Stomach (tissue), 9 donors: Measurements from ENCODE around the gene TMPRSS3. TPM values are rescaled to one million over a fixed set of nuclear protein-coding genes. Genes with fewer than 3 reads are reported as not detected.

Experiments used
- DNase-seq, 2 donors: peaks; one replicate each; pipeline versions ENCODE4 v3.0.0 to v3.0.0-alpha.2; 2013 to 2019
- H3K27ac ChIP-seq, 5 donors: fragments of 200-600 bp in 4 of 5; sonication (generic) in 4 of 5; one replicate each; pipeline ENCODE4 v1.5.1; 2013 to 2019; ENCODE audit warnings: mild to moderate bottlenecking in 1 of 5, moderate library complexity in 1 of 5
- H3K27me3 ChIP-seq, 3 donors: fragments of 200-600 bp; sonication (generic); one replicate each; pipeline ENCODE4 v1.5.1; 2017 to 2019; ENCODE audit warnings: mixed run types in 1 of 3
- H3K36me3 ChIP-seq, 4 donors: fragments of 200-600 bp; sonication (generic); 1 replicate in 3 of 4; 2 replicates in 1 of 4; pipeline ENCODE4 v1.5.1; 2016 to 2019
- H3K4me1 ChIP-seq, 4 donors: fragments of 200-600 bp; sonication (generic); one replicate each; pipeline ENCODE4 v1.5.1; 2016 to 2019
- H3K4me3 ChIP-seq, 4 donors: fragments of 200-600 bp; sonication (generic) in 3 of 4; one replicate each; pipeline ENCODE4 v1.5.1; 2016 to 2019; ENCODE audit warnings: mild to moderate bottlenecking in 1 of 4
- H3K9me3 ChIP-seq, 4 donors: fragments of 200-600 bp; sonication (generic); one replicate each; pipeline ENCODE4 v1.5.1; 2016 to 2019
- EP300 ChIP-seq: sonication (generic); formaldehyde crosslinking; IDR thresholded peaks from one replicate; pipeline ENCODE4 v1.6.1; 2017; ENCODE audit warnings: antibody characterized with exemption
- POLR2A ChIP-seq, 4 donors: fragments of 450-650 bp; IDR thresholded peaks; one replicate each; pipeline ENCODE4 v1.6.1; 2016; ENCODE audit warnings: antibody characterized with exemption in 4 of 4, control low read depth in 2 of 4, mild to moderate bottlenecking in 1 of 4, moderate library complexity in 1 of 4
- POLR2AphosphoS5 ChIP-seq, 3 donors: sonication (generic); formaldehyde crosslinking; IDR thresholded peaks; one replicate each; pipeline ENCODE4 v1.6.1; 2016; ENCODE audit warnings: antibody characterized with exemption in 3 of 3
- WGBS, 5 donors: extraction: QIAGEN DNeasy Blood & Tissue Kit in 3 of 5; methylation state at CpG; one replicate each; pipeline versions ENCODE4 v1.1.5 to v1.1.7; 2013 to 2018; 5-methylcytosine and 5-hydroxymethylcytosine counted together
- intact Hi-C: fragments of 100-400 bp; cut with DNase I; formaldehyde crosslinking; loops from one replicate; pipeline ENCODE4 v1.15.1; 2023; ENCODE audit warnings: low total_unique reads
- polyA plus RNA-seq, 3 donors: library from polyadenylated mRNA; stranded (reverse); fragments of 200-250 nt; gene quantifications; one replicate each; pipeline ENCODE4 v1.2.3, GENCODE V29; 2013
- total RNA-seq, 5 donors: library from RNA; depleted of rRNA; stranded (reverse); fragments of >200 nt; gene quantifications; one replicate each; pipeline versions ENCODE4 v1.1.0 to v1.2.3, GENCODE V29; 2014 to 2016
- TF ChIP-seq, protein P1 (sequence below), 7 experiments: fragments of 450-650 bp in 4 of 7; fragments of 200-600 bp in 3 of 7; sonication (generic) in 3 of 7; IDR thresholded peaks; one replicate each; pipeline ENCODE4 v1.5.1; 2016 to 2019; ENCODE audit warnings: antibody characterized with exemption in 7 of 7, control low read depth in 2 of 7, mild to moderate bottlenecking in 1 of 7
- donor health status: healthy with polysubstance abuse.
- donor health status: Bipolar disorder and iron deficiency.
- donor health status: healthy.

The TMPRSS3 gene
- total and polyA plus RNA-seq, 8 donors: 0.45 to 37.9 (median 3.9) TPM; not detected in 1

DNA sequence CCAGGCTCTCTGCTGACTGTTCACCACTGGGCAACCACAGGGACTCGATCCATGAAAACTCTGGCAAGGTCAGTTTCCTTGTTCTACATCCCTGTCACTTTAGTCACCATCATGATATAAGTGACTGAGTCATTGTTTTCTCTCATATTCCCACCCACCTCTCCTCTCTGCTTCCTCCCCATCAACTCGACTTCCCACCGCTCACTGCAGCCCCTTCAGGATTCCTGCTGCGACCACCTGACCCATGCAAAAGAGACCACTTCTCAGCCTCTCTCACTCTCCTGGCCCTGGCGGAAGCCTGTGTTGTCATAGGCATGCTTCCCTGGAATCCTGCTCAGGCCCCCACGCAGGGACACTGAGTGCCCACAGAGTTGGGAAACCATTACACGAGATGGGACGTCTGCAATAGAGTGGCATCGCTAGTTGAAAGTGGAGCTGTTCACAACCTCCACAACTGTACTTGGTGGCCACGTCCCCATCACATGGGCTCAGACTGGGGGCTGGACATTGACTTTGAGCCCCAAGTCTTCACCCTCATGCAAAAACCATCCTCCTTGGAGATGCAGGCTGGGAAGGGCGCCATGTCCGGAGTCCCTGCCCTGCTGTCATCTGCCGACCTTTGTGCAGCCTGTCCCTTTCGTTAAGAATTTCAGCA is 43.3 kb downstream of the TMPRSS3 start:
- Histone ChIP-seq H3K4me3 (no peak overlapping the region), H3K27me3 (peaks cover 0 to 18% (median 0%) of the 10 kb centered on the region in 3 donors), H3K9me3 (peaks cover 0 to 26% (median 20%) of the 10 kb centered on the region in 4 donors), H3K4me1 (peaks cover 0 to 11% (median 2%) of the 10 kb centered on the region in 4 donors), H3K36me3 (no peaks in the 10 kb centered on the region), H3K27ac (no peak overlapping the region)
- intact Hi-C loops: loop anchor here (10.0 kb wide), 1 partner anchor 52 kb away; the partner anchor contains the start of gene UBASH3A
- TF ChIP-seq, protein P1, sequence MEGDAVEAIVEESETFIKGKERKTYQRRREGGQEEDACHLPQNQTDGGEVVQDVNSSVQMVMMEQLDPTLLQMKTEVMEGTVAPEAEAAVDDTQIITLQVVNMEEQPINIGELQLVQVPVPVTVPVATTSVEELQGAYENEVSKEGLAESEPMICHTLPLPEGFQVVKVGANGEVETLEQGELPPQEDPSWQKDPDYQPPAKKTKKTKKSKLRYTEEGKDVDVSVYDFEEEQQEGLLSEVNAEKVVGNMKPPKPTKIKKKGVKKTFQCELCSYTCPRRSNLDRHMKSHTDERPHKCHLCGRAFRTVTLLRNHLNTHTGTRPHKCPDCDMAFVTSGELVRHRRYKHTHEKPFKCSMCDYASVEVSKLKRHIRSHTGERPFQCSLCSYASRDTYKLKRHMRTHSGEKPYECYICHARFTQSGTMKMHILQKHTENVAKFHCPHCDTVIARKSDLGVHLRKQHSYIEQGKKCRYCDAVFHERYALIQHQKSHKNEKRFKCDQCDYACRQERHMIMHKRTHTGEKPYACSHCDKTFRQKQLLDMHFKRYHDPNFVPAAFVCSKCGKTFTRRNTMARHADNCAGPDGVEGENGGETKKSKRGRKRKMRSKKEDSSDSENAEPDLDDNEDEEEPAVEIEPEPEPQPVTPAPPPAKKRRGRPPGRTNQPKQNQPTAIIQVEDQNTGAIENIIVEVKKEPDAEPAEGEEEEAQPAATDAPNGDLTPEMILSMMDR (IDR thresholded peaks at IDR 0.05): no peak
- TF ChIP-seq EP300: no peak
- no peak for TF ChIP-seq POLR2AphosphoS5 (IDR thresholded peaks at IDR 0.05)
- TF ChIP-seq POLR2A (IDR thresholded peaks at IDR 0.05): no peak
- peak in 1 of 2 donors; percentile 25 for DNase-seq
- 82 to 88% (median 87%) methylated on average over 14 of the region's 14 CpGs for WGBS, 5 donors

DNA sequence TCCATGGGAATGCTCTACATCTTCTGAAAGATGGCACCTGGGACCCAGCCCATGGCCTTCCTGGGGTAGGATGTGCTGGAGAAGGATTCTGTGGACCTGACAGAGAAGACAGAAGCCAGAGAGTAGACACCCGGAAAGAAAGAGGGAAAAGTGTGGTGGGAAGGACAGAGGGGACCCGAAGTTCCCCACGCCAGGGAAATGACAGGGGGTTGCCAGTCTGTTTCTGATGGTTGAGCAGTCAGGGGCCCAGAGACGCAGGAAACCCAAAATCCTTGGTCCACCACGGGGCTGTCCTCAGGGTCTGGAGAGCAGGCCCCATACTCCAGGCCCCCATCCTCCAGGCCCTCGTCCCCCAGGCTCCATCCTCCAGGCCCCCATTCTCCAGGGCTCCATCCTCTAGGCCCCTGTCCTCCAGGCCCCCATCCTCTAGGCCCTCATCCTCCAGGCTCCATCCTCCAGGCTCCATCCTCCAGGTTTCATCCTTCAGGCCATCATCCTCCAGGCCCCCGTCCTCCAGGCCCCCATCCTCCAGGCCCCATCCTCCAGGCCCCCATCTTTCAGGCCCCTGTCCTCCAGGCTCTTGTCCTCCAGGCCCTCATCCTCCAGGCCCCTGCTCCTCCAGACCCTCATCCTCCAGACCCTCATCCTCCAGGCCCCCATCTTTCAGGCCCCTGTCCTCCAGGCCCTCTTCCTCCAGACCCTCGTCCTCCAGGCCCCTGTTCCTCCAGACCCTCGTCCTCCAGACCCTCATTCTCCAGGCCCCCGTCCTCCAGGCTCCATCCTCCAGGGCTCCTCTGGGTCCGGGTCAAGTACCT is 44.0 kb downstream of the TMPRSS3 start:
- Histone ChIP-seq H3K4me1 (peaks cover 0 to 11% (median 2%) of the 10 kb centered on the region in 4 donors), H3K9me3 (peaks cover 0 to 19% (median 15%) of the 10 kb centered on the region in 4 donors), H3K36me3 (no peaks in the 10 kb centered on the region), H3K27me3 (peaks cover 0 to 23% (median 0%) of the 10 kb centered on the region in 3 donors), H3K27ac (peak overlapping the region in 2 of 5 donors; percentile 33 to 78), H3K4me3 (no peak overlapping the region)
- intact Hi-C loops: loop anchor here (10.0 kb wide), 1 partner anchor 53 kb away; the partner anchor contains the start of gene UBASH3A
- DNase-seq: peak in 1 of 2 donors; percentile 23
- no peak for TF ChIP-seq POLR2AphosphoS5 (IDR thresholded peaks at IDR 0.05)
- no peak for TF ChIP-seq POLR2A (IDR thresholded peaks at IDR 0.05)
- no peak for TF ChIP-seq EP300
- TF ChIP-seq, protein P1 (IDR thresholded peaks at IDR 0.05): no peak
- 79 to 90% (median 81%) methylated on average over 11 of the region's 11 CpGs for WGBS, 5 donors

DNA sequence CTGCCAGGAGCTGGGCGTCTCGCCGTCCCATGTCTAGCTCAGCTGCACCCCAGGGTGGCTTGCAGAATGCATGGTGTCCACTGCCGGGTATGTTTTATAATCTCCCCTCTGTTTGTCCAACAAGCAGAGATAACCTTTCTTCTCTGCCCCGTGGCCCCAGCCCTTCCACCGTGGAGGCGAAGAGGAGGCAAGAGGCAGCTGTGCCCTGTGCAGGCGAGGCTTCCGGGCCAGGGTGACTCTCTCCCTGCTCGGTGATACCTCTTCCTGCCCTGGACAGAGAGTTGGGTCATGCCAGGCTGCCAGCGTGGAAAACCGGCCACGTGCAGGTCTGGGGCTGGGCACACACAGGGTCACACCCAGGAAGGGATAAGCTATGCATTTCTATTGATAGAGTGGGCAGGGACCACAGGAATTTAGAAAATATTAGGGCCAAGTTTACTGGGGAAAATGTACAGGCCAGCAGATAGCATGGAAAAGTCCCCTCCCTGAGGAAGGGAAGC is 44.9 kb downstream of the TMPRSS3 start, which contains the start of gene TFF2:
Gene TFF2, minus strand, starts transcription at position 68 of the 500 bp plus-strand sequence. Its CDS starts 37 bp downstream, at position 31.
- peak; percentile 78 to 80 for DNase-seq
- peak within 1 kb of the TSS; percentile 38 to 83 (median 78) for H3K27ac ChIP-seq
- H3K36me3 ChIP-seq: no peaks in the 10 kb centered on the region
- H3K4me1 ChIP-seq: peaks cover 0 to 11% (median 2%) of the 10 kb centered on the region in 4 donors
- peak in 2 of 3 donors; percentile 67 to 82 for TF ChIP-seq POLR2AphosphoS5 (IDR thresholded peaks at IDR 0.05)
- TF ChIP-seq EP300: no peak
- H3K9me3 ChIP-seq: peaks cover 0 to 16% (median 9%) of the 10 kb centered on the region in 4 donors
- WGBS, 5 donors: 28 to 71% (median 46%) methylated on average over 13 of the region's 13 CpGs
- H3K4me3 ChIP-seq: peak within 1 kb of the TSS; percentile 18 to 30 (median 25)
- H3K27me3 ChIP-seq: peaks cover 0 to 23% (median 0%) of the 10 kb centered on the region in 3 donors
- intact Hi-C loops: loop anchor here (10.0 kb wide), 1 partner anchor 54 kb away; the partner anchor contains the start of gene UBASH3A

DNA sequence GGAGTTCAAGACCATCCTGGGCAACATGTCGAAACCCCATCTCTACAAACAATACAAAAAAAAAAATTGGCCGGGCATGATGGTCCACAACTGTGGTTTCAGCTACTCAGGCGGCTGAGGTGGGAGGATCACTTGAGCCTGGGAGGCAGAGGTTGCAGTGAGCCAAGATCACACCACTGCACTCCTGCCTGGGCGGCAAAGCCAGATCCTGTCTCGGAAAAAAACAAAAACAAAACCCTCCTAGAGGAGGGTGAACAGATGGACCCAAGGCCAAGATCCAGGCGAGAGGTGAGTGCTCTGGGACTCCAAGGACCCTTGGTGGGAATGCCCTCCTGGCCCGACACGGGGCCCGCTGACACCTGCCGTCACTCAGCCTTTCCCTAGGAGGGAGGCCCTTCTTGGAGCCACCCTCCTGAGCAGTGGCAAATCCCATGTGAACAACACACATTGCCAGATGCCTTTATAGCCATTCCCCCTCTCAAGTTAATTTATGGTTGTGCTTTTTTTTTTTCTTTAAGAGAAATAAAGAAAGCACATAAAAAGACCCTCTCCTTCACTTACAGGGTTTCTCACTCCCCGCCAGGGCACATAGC is 45.4 kb downstream of the TMPRSS3 start:
- Histone ChIP-seq H3K27me3 (peaks cover 0 to 23% (median 0%) of the 10 kb centered on the region in 3 donors), H3K27ac (peak overlapping the region; percentile 38 to 83 (median 78)), H3K36me3 (no peaks in the 10 kb centered on the region), H3K9me3 (peaks cover 0 to 12% (median 5%) of the 10 kb centered on the region in 4 donors), H3K4me1 (peaks cover 0 to 11% (median 2%) of the 10 kb centered on the region in 4 donors), H3K4me3 (peak overlapping the region; percentile 6 to 30 (median 23))
- WGBS, 5 donors: 31 to 63% (median 48%) methylated on average over 11 of the region's 11 CpGs
- intact Hi-C loops: loop anchor here (10.0 kb wide), 1 partner anchor 54 kb away; the partner anchor contains the start of gene UBASH3A
- DNase-seq: no peak
- TF ChIP-seq, protein P1 (IDR thresholded peaks at IDR 0.05): no peak
- TF ChIP-seq POLR2A (IDR thresholded peaks at IDR 0.05) (no peak), POLR2AphosphoS5 (IDR thresholded peaks at IDR 0.05) (no peak), EP300 (no peak)
